ENCODE results near the gene DAPK1.

Gene DAPK1

GRCh38 chr9:87643107-87643650 lies 145.5 kb downstream of the DAPK1 start:
- H3K27me3 ChIP-seq (ENCODE audit: insufficient read depth, low read depth, severe bottlenecking), result no peaks in the 10 kb centered on the region
- no peaks in the 10 kb centered on the region for H3K9me3 ChIP-seq (ENCODE audit: severe bottlenecking)
- H3K27ac ChIP-seq, result no peak overlapping the region
- H3K4me3 ChIP-seq (ENCODE audit: low read depth, low read length), result no peak overlapping the region
- peaks cover 51% of the 10 kb centered on the region for H3K36me3 ChIP-seq
- no peak for TF ChIP-seq CTCF (IDR thresholded peaks at IDR 0.05; ENCODE audit: low read depth, low read length)
- no peak for DNase-seq

DNA sequence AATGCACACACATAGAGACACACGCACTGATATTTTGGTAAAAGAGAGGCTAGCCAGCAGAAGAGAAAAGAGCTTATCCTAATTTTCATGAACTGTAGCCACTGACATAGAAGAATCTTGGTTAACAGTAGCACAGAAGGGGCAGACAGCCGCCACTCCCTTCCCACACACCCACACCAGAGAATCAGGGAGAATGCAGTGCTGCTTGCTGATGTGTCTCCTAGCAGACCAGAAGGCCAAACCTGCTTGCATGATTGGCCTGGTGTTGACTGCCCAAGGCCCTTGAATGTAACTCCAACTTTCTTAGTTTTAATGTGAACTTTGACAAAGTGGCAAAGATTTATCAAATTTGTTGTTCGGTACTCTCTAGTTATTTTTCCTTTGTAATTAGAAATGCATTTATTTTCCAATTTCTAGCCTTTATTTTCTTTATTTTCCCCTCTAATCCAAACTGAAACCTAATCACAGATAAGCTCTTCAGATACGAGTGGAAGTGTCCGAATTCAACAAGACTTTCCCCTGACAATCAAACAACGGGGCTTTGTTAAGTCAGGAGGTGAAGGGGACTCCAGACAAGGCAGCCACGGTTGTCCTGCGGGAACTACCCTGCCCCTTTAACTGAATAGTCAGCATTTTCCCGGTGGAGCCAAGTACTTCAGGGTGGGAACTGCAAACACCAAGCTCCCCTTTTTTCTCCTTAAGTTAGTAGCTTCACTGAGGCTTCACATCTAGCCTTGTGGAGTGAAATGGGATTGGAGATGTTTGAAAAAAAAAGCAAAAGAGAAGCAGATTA lies 146.3 kb downstream of the DAPK1 start:
- TF ChIP-seq CTCF (IDR thresholded peaks at IDR 0.05; ENCODE audit: low read depth, low read length), result no peak
- H3K27ac ChIP-seq, result no peak overlapping the region
- no peak for DNase-seq
- H3K27me3 ChIP-seq (ENCODE audit: insufficient read depth, low read depth, severe bottlenecking), result no peaks in the 10 kb centered on the region
- H3K4me3 ChIP-seq (ENCODE audit: low read depth, low read length), result no peak overlapping the region
- peaks cover 57% of the 10 kb centered on the region for H3K36me3 ChIP-seq
- H3K9me3 ChIP-seq (ENCODE audit: severe bottlenecking), result no peaks in the 10 kb centered on the region

GRCh38 chr9:87644659-87645058 lies 147.0 kb downstream of the DAPK1 start:
- no peaks in the 10 kb centered on the region for H3K27me3 ChIP-seq (ENCODE audit: insufficient read depth, low read depth, severe bottlenecking)
- no peak for DNase-seq
- H3K27ac ChIP-seq, result no peak overlapping the region
- no peak overlapping the region for H3K4me3 ChIP-seq (ENCODE audit: low read depth, low read length)
- H3K9me3 ChIP-seq (ENCODE audit: severe bottlenecking), result no peaks in the 10 kb centered on the region
- TF ChIP-seq CTCF (IDR thresholded peaks at IDR 0.05; ENCODE audit: low read depth, low read length), result no peak
- peaks cover 61% of the 10 kb centered on the region for H3K36me3 ChIP-seq

GRCh38 chr9:87646546-87646945 lies 148.9 kb downstream of the DAPK1 start:
- Histone ChIP-seq H3K9me3 (ENCODE audit: severe bottlenecking) (no peaks in the 10 kb centered on the region), H3K36me3 (peaks cover 50% of the 10 kb centered on the region), H3K4me3 (ENCODE audit: low read depth, low read length) (no peak overlapping the region), H3K27me3 (ENCODE audit: insufficient read depth, low read depth, severe bottlenecking) (no peaks in the 10 kb centered on the region), H3K27ac (no peak overlapping the region)
- DNase-seq, result no peak
- TF ChIP-seq CTCF (IDR thresholded peaks at IDR 0.05; ENCODE audit: low read depth, low read length), result no peak

GRCh38 chr9:87647114-87647513 lies 149.4 kb downstream of the DAPK1 start:
- DNase-seq, result no peak
- TF ChIP-seq CTCF (IDR thresholded peaks at IDR 0.05; ENCODE audit: low read depth, low read length), result no peak
- no peaks in the 10 kb centered on the region for H3K27me3 ChIP-seq (ENCODE audit: insufficient read depth, low read depth, severe bottlenecking)
- H3K36me3 ChIP-seq, result peaks cover 45% of the 10 kb centered on the region
- H3K4me3 ChIP-seq (ENCODE audit: low read depth, low read length), result no peak overlapping the region
- H3K27ac ChIP-seq, result no peak overlapping the region
- H3K9me3 ChIP-seq (ENCODE audit: severe bottlenecking), result no peaks in the 10 kb centered on the region
